Left lobe of liver (tissue), 2 donors: ENCODE measurements around the gene PRKAG1. TPM values are rescaled to one million over a fixed set of nuclear protein-coding genes. Genes with fewer than 3 reads are reported as not detected.

ENCODE experiments used
- ATAC-seq: fragments of 200-7000 bp; cut with Tn5 transposase; one replicate; pipeline ENCODE4 v1.9.1; 2020; ENCODE audit warnings: mild to moderate bottlenecking, moderate library complexity
- DNase-seq: peaks from one replicate; pipeline ENCODE4 v3.0.0-alpha.2; 2020; ENCODE audit warnings: low spot score
- total RNA-seq: library from RNA; stranded (reverse); gene quantifications from one replicate; pipeline ENCODE4 v1.2.1, GENCODE V29; 2021
- donor health status: DM: no; HTN: no; CAD: no; lungs with moderate emphysema.
- donor health status: DM: no; HTN: yes; CAD: no.

The PRKAG1 gene
- total RNA-seq, 1 donor from 2014 or later = 27.7 TPM

GRCh38 chr12:48969833-48970701, 48.5 kb downstream of the PRKAG1 start:
- no peak for ATAC-seq
- no peak for DNase-seq

- ATAC-seq (no peak), DNase-seq (no peak)
Observed at GRCh38 chr12:48969160-48969771, 49.3 kb downstream of the PRKAG1 start.

GRCh38 chr12:48968467-48968866, 50.1 kb downstream of the PRKAG1 start:
- DNase-seq (no peak), ATAC-seq (no peak)

DNA sequence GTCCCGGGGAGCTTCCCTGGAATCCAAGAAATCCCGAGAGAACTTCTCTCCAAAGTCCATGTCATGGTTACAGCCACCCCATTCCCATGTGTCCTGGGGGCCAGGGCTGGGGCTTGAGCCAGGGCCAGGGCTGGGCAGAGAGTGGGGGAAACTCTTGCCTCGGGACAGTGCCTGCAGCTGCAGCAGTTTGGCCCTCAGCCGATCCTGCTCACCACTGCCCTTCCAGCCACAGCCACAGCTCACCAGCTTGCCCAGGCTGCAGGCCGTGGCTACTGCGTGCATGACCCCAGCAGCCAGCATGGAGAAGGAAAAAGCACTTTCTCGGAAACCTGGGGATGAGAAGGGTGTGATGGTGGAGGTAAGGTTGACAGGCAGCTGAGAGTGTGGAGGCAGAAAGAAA, 50.6 kb downstream of the PRKAG1 start:
- ATAC-seq (no peak), DNase-seq (no peak)

- ATAC-seq (no peak), DNase-seq (no peak)
Observed at GRCh38 chr12:48966177-48966895, 52.2 kb downstream of the PRKAG1 start.

- ATAC-seq = peak; percentile 25
- DNase-seq = no peak
Observed at GRCh38 chr12:48965298-48965838, 53.2 kb downstream of the PRKAG1 start.

DNA sequence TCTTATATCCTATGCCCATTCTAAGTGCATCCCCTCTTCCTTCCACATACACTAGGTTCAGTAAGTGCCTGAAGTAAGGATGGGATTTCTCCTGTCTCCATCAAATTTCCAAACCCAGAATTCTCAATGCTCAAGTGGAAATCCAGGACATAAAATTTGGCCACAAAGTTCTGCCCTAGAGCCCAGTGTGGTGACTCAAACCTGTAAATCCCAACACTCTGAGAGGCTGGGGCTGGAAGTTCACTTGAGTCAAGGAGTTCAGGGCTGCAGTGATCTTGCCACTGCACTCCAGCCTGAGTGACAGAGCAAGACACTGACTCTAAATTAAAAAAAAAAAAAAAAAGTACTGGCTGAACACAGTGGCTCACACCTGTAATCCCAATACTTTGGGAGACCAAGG, 56.8 kb downstream of the PRKAG1 start:
- DNase-seq = no peak
- ATAC-seq = no peak

GRCh38 chr12:48961331-48961730, 57.2 kb downstream of the PRKAG1 start:
- ATAC-seq (no peak), DNase-seq (no peak)

DNA sequence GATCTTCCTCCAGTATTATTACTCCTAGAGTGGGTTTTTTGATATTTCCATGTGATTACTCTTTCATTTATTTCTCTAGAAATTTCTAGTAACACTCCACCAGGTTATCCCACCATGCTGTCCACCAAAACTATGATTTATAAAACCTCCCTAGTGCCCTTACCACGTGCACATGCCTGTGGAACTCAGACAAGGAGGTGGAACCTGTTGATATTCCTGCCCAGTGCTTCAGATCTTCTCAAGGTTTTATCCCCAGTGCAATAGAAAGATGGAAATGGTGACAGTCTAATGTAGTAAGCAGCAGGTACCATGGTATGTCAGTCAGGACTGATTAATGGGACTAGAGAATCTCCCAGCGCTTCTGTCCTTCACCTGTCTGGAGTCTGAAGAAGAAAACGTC, 57.7 kb downstream of the PRKAG1 start:
- DNase-seq = no peak
- no peak for ATAC-seq

GRCh38 chr12:48958049-48958388, 60.6 kb downstream of the PRKAG1 start:
- DNase-seq (no peak), ATAC-seq (no peak)

GRCh38 chr12:48957141-48958048, 61.2 kb downstream of the PRKAG1 start, which contains the start of gene ARF3:
ARF3 (minus strand) TSS chr12:48957487; CDS start chr12:48941095, 16,392 bp downstream.
- ATAC-seq (peak; percentile 96), DNase-seq (peak; percentile 94)

DNA sequence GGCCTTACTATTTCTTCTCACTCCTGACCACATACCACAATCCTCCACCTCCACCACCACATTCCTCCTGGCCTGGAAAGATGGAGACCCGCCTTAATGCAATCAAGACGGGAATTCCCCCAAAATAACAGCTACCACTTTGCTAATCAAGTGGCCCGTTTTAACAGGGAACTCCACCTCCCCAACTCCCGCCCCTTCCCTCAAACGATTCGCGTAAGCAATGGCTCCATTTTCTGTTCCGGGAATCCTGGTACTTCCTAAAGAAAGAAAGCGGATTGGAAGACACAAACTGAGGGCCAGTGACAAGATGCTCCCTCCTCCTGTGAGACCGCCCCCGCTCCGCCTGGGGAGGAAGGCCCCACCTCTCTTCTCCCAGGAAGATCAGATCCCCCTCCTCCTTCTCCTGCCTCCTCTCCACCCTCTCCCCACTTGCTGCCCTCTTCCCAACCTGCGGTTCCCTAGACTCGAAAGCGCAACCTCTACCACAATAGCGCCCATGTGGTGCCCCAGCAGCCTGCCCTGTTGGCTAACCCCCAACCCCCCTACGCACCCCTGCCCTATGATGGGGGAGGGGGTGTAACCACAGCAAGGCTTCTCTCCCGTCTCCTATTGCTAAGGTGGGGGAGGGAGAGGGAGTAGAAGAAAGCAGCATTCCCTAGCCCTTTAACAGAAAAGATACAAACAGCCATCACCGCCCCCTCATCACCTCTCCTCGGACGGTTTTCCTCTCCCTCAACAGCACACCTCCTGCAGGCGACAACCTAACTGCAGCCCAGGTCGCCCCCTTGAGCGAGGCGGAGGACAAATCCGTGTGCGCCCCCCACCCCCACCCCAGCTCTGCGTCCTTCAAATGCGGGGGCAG, 62.1 kb downstream of the PRKAG1 start:
- ATAC-seq (peak; percentile 65), DNase-seq (peak; percentile 57)

GRCh38 chr12:48954841-48955501, 63.6 kb downstream of the PRKAG1 start:
- DNase-seq (no peak), ATAC-seq (no peak)

- no peak for ATAC-seq
Observed at GRCh38 chr12:48954061-48954460, 64.5 kb downstream of the PRKAG1 start.

GRCh38 chr12:48952691-48953090, 65.9 kb downstream of the PRKAG1 start:
- no peak for DNase-seq
- ATAC-seq = no peak

More at GRCh38 chr12:48954061-48954460, 64.5 kb downstream of the PRKAG1 start:
- no peak for DNase-seq
